Esophagus muscularis mucosa (tissue), 4 donors: Measurements from ENCODE around the gene FBXW2. TPM values are rescaled to one million over a fixed set of nuclear protein-coding genes. Genes with fewer than 3 reads are reported as not detected.

ENCODE experiments used
- DNase-seq: peaks from one replicate; pipeline ENCODE4 v3.0.0-alpha.2; 2017; ENCODE audit errors: extremely low spot score
- H3K27ac ChIP-seq, 4 donors: fragments of 200-600 bp; sonication (generic); replicated peaks in 1 of 4; 1 replicate in 3 of 4; 2 replicates in 1 of 4; pipeline ENCODE4 v1.5.1; 2016 to 2019; ENCODE audit warnings: mild to moderate bottlenecking in 1 of 4
- H3K27me3 ChIP-seq, 4 donors: fragments of 200-600 bp; sonication (generic); one replicate each; pipeline versions ENCODE4 v1.5.1 to v1.6.0; 2016 to 2019
- H3K36me3 ChIP-seq, 4 donors: fragments of 200-600 bp; sonication (generic); one replicate each; pipeline ENCODE4 v1.5.1; 2016 to 2019
- H3K4me1 ChIP-seq, 4 donors: fragments of 200-600 bp; sonication (generic); one replicate each; pipeline ENCODE4 v1.5.1; 2016 to 2019
- H3K4me3 ChIP-seq, 4 donors: fragments of 200-600 bp; sonication (generic); 1 replicate in 2 of 4; 2 replicates in 2 of 4; pipeline ENCODE4 v1.5.1; 2016 to 2019; ENCODE audit warnings: mild to moderate bottlenecking in 4 of 4, moderate library complexity in 1 of 4
- H3K9me3 ChIP-seq, 4 donors: fragments of 200-600 bp; sonication (generic); 1 replicate in 3 of 4; 2 replicates in 1 of 4; pipeline ENCODE4 v1.5.1; 2016 to 2019
- EP300 ChIP-seq: sonication (generic); formaldehyde crosslinking; IDR thresholded peaks from one replicate; pipeline ENCODE4 v1.6.1; 2017; ENCODE audit warnings: antibody characterized with exemption
- POLR2A ChIP-seq: fragments of 450-650 bp; IDR thresholded peaks from one replicate; pipeline ENCODE4 v1.6.1; 2017; ENCODE audit warnings: antibody characterized with exemption, moderate library complexity, mild to moderate bottlenecking, low read depth
- POLR2AphosphoS5 ChIP-seq, 2 donors: sonication (generic); formaldehyde crosslinking; IDR thresholded peaks; one replicate each; pipeline ENCODE4 v1.6.1; 2017; ENCODE audit warnings: antibody characterized with exemption in 2 of 2
- WGBS: methylation state at CpG from one replicate; pipeline ENCODE4 v1.1.5; 2018; 5-methylcytosine and 5-hydroxymethylcytosine counted together
- intact Hi-C: fragments of 100-400 bp; cut with DNase I; formaldehyde crosslinking; loops from one replicate; pipeline ENCODE4 v1.15.1; 2023
- total RNA-seq, 4 donors: library from RNA; depleted of rRNA; stranded (reverse); fragments of >200 nt; gene quantifications; one replicate each; pipeline versions ENCODE4 v1.1.0 to v1.2.1, GENCODE V29; 2016
- TF ChIP-seq, protein P1 (sequence below), 3 experiments: fragments of 200-600 bp in 2 of 3; fragments of 450-650 bp in 1 of 3; sonication (generic) in 2 of 3; IDR thresholded peaks; one replicate each; pipeline ENCODE4 v1.5.1; 2017 to 2019; ENCODE audit warnings: antibody characterized with exemption in 3 of 3, mild to moderate bottlenecking in 2 of 3, moderate library complexity in 1 of 3

Gene FBXW2
- total RNA-seq, 4 donors from 2014 or later, result 36.9 to 55.9 (median 53.2) TPM

- 78% methylated on average over 5 of the region's 5 CpGs for WGBS
- intact Hi-C loops, result loop anchor here (5.0 kb wide), 1 partner anchor 90 kb away; no protein-coding TSS in a partner anchor
- peak overlapping the region; percentile 67 to 91 (median 86) for H3K4me3 ChIP-seq
- no peaks in the 10 kb centered on the region for H3K9me3 ChIP-seq
- TF ChIP-seq EP300, result no peak
- TF ChIP-seq, protein P1, sequence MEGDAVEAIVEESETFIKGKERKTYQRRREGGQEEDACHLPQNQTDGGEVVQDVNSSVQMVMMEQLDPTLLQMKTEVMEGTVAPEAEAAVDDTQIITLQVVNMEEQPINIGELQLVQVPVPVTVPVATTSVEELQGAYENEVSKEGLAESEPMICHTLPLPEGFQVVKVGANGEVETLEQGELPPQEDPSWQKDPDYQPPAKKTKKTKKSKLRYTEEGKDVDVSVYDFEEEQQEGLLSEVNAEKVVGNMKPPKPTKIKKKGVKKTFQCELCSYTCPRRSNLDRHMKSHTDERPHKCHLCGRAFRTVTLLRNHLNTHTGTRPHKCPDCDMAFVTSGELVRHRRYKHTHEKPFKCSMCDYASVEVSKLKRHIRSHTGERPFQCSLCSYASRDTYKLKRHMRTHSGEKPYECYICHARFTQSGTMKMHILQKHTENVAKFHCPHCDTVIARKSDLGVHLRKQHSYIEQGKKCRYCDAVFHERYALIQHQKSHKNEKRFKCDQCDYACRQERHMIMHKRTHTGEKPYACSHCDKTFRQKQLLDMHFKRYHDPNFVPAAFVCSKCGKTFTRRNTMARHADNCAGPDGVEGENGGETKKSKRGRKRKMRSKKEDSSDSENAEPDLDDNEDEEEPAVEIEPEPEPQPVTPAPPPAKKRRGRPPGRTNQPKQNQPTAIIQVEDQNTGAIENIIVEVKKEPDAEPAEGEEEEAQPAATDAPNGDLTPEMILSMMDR (IDR thresholded peaks at IDR 0.05), result no peak
- H3K4me1 ChIP-seq, result peaks cover 12 to 58% (median 51%) of the 10 kb centered on the region in 4 donors
- peak overlapping the region; percentile 83 to 87 (median 84) for H3K27ac ChIP-seq
- no peaks in the 10 kb centered on the region for H3K27me3 ChIP-seq
- no peaks in the 10 kb centered on the region for H3K36me3 ChIP-seq
- no peak for DNase-seq
These were observed 81.2 kb downstream of the FBXW2 start for GRCh38 chr9:120711841-120712538.

DNA sequence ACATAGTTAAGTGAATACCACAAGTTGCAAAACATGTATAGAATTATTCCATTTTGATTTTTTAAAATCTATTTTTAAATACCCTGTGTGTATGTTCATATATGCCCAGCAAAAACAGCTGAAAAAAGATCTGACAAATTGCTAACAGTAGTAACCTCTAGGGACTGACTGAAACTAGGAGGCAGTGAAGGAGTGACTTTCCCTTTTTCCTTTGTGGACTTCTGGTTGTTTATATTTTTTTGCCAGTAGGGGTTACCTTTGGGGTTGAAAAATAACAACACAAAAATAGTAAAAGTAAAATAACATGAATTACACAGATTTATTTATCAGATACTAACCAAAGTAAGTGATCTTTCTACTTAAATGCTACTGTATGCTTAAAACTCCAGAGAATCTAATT, 81.9 kb downstream of the FBXW2 start:
- no peaks in the 10 kb centered on the region for H3K9me3 ChIP-seq
- H3K36me3 ChIP-seq, result no peaks in the 10 kb centered on the region
- H3K4me3 ChIP-seq, result peak overlapping the region in 3 of 4 donors; percentile 30 to 90 (median 67)
- TF ChIP-seq POLR2A, result no peak
- TF ChIP-seq, protein P1 (IDR thresholded peaks at IDR 0.05), result no peak
- intact Hi-C loops, result loop anchor here (5.0 kb wide), 1 partner anchor 89 kb away; no protein-coding TSS in a partner anchor
- H3K27me3 ChIP-seq, result no peaks in the 10 kb centered on the region
- DNase-seq, result no peak
- H3K4me1 ChIP-seq, result peaks cover 12 to 58% (median 51%) of the 10 kb centered on the region in 4 donors
- H3K27ac ChIP-seq, result peak overlapping the region in 2 of 4 donors; percentile 22 to 83

- Histone ChIP-seq H3K4me3 (peak overlapping the region; percentile 5 to 46 (median 31)), H3K27me3 (no peaks in the 10 kb centered on the region), H3K4me1 (peaks cover 11 to 54% (median 51%) of the 10 kb centered on the region in 4 donors), H3K27ac (peak overlapping the region; percentile 22 to 83 (median 42)), H3K9me3 (no peaks in the 10 kb centered on the region), H3K36me3 (no peaks in the 10 kb centered on the region)
- no peak for DNase-seq
- TF ChIP-seq EP300, result no peak
- no peak for TF ChIP-seq POLR2A
- no peak for TF ChIP-seq POLR2AphosphoS5 (IDR thresholded peaks at IDR 0.05)
- TF ChIP-seq, protein P1 (IDR thresholded peaks at IDR 0.05), result no peak
- intact Hi-C loops, result loop anchor here (5.0 kb wide), 1 partner anchor 88 kb away; no protein-coding TSS in a partner anchor
- 71% methylated on average over 10 of the region's 10 CpGs for WGBS
These were observed 82.9 kb downstream of the FBXW2 start for GRCh38 chr9:120710110-120710981.

DNA sequence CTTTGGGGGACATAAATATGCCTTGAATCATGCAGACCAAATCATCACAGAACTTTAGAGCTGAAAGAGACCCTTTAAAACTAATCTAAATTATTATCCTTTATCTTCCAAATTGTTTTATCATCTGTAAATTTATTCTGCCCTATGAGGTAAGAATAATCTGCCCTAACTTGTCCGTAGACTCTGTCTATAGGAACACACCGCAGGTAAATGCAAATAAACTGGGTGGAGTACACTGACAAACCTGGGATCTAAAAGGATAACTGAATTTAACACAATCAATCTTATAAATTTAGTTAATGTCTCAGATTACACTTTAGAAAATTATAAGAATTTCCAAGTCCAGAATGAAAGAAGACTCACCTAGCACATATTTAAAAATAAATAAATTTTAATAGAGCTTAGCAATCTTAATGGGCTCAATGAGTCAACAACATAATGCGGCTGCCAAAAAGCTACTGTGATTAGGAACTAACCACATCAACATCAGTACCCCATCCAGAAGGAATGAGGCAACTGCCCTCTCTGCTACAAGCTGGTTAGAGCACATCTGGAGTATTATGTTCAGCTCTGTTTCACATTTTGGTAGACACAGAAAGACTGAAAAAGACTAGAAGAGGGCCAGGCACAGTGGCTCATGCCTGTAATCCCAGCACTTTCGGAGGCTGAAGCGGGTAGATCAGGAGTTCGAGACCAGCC, 84.5 kb downstream of the FBXW2 start:
- WGBS, result 94% methylated on average over 6 of the region's 6 CpGs
- no peak for DNase-seq
- no peaks in the 10 kb centered on the region for H3K36me3 ChIP-seq
- H3K27me3 ChIP-seq, result no peaks in the 10 kb centered on the region
- peaks cover 5 to 46% (median 44%) of the 10 kb centered on the region in 4 donors for H3K4me1 ChIP-seq
- peak overlapping the region in 1 of 4 donors; percentile 83 for H3K27ac ChIP-seq
- intact Hi-C loops, result no loop called here
- no peaks in the 10 kb centered on the region for H3K9me3 ChIP-seq
- TF ChIP-seq EP300 (no peak), POLR2A (no peak), POLR2AphosphoS5 (IDR thresholded peaks at IDR 0.05) (no peak)
- TF ChIP-seq, protein P1 (IDR thresholded peaks at IDR 0.05), result no peak
- no peak overlapping the region for H3K4me3 ChIP-seq
